Sigmoid colon (tissue), 4 donors: ENCODE data around the gene SYNJ1.

Experiments
- CTCF ChIP-seq, 4 experiments: fragments of 450-650 bp in 3 of 4; fragments of 200-600 bp in 1 of 4; IDR thresholded peaks; one replicate each; pipeline ENCODE4 v1.5.1; 2016 to 2019; ENCODE audit warnings: antibody characterized with exemption in 4 of 4, mild to moderate bottlenecking in 3 of 4, moderate library complexity in 2 of 4
- EP300 ChIP-seq, 4 donors: sonication (generic); formaldehyde crosslinking; IDR thresholded peaks; one replicate each; pipeline ENCODE4 v1.6.1; 2017; ENCODE audit warnings: antibody characterized with exemption in 4 of 4
- POLR2A ChIP-seq, 2 donors: fragments of 450-650 bp; IDR thresholded peaks; one replicate each; pipeline ENCODE4 v1.6.1; 2016; ENCODE audit warnings: antibody characterized with exemption in 2 of 2, mild to moderate bottlenecking in 2 of 2, moderate library complexity in 2 of 2
- POLR2AphosphoS5 ChIP-seq, 4 donors: sonication (generic); formaldehyde crosslinking; IDR thresholded peaks; one replicate each; pipeline ENCODE4 v1.6.1; 2017; ENCODE audit warnings: antibody characterized with exemption in 4 of 4

GRCh38 chr21:32674038-32674437 lies 53.8 kb downstream of the SYNJ1 start:
- TF ChIP-seq POLR2AphosphoS5 (IDR thresholded peaks at IDR 0.05) (no peak), CTCF (IDR thresholded peaks at IDR 0.05) (no peak), POLR2A (IDR thresholded peaks at IDR 0.05) (no peak), EP300 (IDR thresholded peaks at IDR 0.05) (no peak)
